Activated gamma-delta T cell treated with Interleukin-2 at 50 U/mL for 16 hours (primary cell): ENCODE results near the gene EZH2.

ENCODE experiments used
- DNase-seq: peaks from one replicate; pipeline ENCODE4 v3.0.0-alpha.2; 2020

Gene EZH2

GRCh38 chr7:148884049-148884298 is at the start of gene EZH2:
EZH2 (minus strand) TSS chr7:148884291; CDS start chr7:148847298, 36,993 bp downstream.
- DNase-seq = no peak

- no peak for DNase-seq
Observed at GRCh38 chr7:148931470-148931869, 47.4 kb upstream of the EZH2 start.

- no peak for DNase-seq
Observed at GRCh38 chr7:148930335-148930734, 46.2 kb upstream of the EZH2 start.

GRCh38 chr7:148929176-148929575 is 45.1 kb upstream of the EZH2 start:
- no peak for DNase-seq

GRCh38 chr7:148927123-148928045 is 43.3 kb upstream of the EZH2 start:
- DNase-seq = no peak

GRCh38 chr7:148925836-148926235 is 41.7 kb upstream of the EZH2 start:
- no peak for DNase-seq

- DNase-seq = no peak
Observed at GRCh38 chr7:148924011-148924410, 39.9 kb upstream of the EZH2 start.

- DNase-seq = no peak
Observed at GRCh38 chr7:148921806-148922205, 37.7 kb upstream of the EZH2 start.

- DNase-seq = no peak
Observed at GRCh38 chr7:148921189-148921588, 37.1 kb upstream of the EZH2 start.

GRCh38 chr7:148919859-148920258 is 35.8 kb upstream of the EZH2 start:
- DNase-seq = no peak

- no peak for DNase-seq
Observed at GRCh38 chr7:148918058-148918596, 34.0 kb upstream of the EZH2 start.

- DNase-seq = no peak
Observed at GRCh38 chr7:148916186-148916585, 32.1 kb upstream of the EZH2 start.

GRCh38 chr7:148915211-148915610 is 31.1 kb upstream of the EZH2 start:
- no peak for DNase-seq

- DNase-seq = no peak
Observed at GRCh38 chr7:148914208-148914777, 30.2 kb upstream of the EZH2 start.

- DNase-seq = no peak
Observed at GRCh38 chr7:148912758-148913541, 28.9 kb upstream of the EZH2 start.

GRCh38 chr7:148912151-148912550 is 28.1 kb upstream of the EZH2 start:
- no peak for DNase-seq

- DNase-seq = no peak
Observed at GRCh38 chr7:148911626-148912025, 27.5 kb upstream of the EZH2 start.

GRCh38 chr7:148909568-148909967 is 25.5 kb upstream of the EZH2 start:
- no peak for DNase-seq

- DNase-seq = no peak
Observed at GRCh38 chr7:148906707-148907498, 22.8 kb upstream of the EZH2 start.

- DNase-seq = no peak
Observed at GRCh38 chr7:148905093-148905666, 21.1 kb upstream of the EZH2 start.

GRCh38 chr7:148903504-148903903 is 19.4 kb upstream of the EZH2 start:
- DNase-seq = no peak

GRCh38 chr7:148901178-148901577 is 17.1 kb upstream of the EZH2 start:
- no peak for DNase-seq
